NCI-H2171 treated with DMSO at 0.1 percent for 48 hours (cell line): ENCODE results near the gene ZNF615.
"Not testable (repeated sequence)": the region's sequence is repeated elsewhere in the genome, so short reads cannot be mapped to it uniquely, and the experiment has no call there.

ENCODE experiments used
- DNase-seq: peaks from one replicate; lab custom pipeline; 2025; lab: John Stamatoyannopoulos, UW

The ZNF615 gene

DNA sequence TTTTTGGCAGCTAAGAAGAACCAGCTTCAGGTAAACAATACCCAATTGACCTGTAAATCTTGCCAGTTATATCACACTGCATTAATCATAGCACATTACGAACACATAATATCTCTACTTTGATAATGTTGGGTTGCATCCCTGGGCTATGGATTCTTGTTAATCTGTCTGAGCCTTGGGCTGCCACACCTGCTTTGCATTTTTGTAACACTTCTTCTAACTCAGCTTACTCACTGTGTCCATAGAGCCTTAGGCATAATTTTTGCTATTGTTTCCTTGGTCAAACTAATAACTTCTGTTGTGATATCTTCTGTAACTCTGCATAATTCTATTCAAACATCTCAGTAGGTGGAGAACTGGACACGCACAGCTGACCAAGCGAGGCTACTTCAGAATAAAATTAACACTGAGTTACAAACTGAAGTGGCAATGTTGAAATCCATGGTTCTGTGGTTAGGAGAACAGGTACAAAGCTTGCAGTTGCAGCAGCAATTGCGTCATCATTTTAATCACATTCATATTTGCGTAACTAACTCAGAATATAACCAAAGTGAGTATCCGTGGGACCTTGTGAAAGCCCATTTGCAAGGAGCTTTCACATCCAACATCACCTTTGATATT lies 27.8 kb downstream of the ZNF615 start:
- DNase-seq, result no peak

DNA sequence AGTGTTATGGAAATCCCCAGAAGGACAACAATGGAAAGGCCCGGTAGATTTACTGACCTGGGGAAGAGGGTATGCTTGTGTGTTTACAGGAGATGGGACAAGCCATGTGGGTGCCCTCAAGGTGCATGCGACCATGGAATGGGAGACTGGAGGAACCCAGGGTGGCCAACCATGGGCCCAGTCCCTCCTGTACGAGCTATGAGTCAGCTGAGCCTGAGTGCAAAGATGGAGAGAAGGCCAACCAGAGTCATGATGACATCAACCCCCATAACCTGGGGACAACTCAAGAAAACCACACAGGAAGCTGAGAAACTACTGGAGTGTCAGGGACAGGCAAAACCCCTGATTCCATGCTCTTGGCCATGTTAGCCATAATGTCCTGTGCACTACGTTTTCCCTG lies 29.1 kb downstream of the ZNF615 start:
- no peak for DNase-seq

DNA sequence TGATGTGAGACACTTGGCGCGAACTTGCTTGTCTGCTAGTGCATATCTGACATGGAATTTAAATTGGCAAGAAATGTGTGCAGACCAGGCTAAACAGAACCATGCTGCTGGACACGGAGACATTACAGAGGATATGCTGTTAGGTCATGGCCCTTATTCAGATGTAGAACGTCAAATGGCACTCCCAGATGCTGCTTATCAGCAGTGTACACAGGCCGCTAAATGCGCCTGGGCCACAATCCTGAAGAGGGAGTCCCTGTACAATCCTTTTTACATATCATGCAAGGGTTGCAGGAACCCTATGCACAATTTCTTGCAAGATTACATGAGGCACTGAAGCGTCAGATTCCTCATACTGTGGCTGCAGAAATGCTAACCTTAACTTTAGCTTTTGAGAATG lies 30.7 kb downstream of the ZNF615 start:
- no peak for DNase-seq

- DNase-seq, result no peak
These were observed 31.2 kb downstream of the ZNF615 start for GRCh38 chr19:51976852-51977251.

DNA sequence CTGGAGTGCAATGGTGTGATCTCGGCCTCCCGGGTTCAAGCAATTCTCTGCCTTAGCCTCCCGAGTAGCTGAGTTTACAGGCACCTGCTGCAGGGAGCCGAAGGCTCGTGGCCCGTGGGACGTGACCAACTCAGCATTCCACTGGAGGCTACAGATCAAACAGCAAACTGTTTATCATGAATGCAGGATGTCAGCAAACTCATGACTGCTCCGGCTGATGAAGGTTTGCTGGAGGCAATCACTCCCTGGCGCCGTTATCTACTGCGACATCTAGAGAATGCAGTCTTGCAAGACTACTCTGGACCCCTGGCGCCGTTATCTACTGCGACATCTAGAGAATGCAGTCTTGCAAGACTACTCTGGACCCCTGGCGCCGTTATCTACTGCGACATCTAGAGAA lies 32.2 kb downstream of the ZNF615 start:
- not testable (repeated sequence) for DNase-seq

GRCh38 chr19:51971624-51972023 lies 36.4 kb downstream of the ZNF615 start:
- DNase-seq, result no peak

DNA sequence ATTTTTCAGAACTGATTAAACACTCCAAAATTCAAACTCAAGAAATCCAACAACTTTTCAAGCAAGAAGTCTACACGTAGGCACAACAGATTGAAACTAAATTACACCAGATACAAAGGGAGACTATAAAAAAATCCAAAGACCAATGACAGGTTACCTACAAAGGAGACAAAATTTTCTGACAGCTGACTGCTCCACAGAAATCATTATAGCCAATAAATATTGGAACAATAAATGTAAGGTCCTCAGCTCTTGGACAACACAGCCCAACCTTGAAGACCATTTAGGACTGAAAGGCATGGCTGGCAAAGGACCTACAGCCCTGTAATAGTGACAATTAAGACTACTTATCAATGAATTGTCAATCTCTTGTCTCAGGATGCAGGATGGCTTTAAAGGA lies 37.3 kb downstream of the ZNF615 start:
- no peak for DNase-seq

DNA sequence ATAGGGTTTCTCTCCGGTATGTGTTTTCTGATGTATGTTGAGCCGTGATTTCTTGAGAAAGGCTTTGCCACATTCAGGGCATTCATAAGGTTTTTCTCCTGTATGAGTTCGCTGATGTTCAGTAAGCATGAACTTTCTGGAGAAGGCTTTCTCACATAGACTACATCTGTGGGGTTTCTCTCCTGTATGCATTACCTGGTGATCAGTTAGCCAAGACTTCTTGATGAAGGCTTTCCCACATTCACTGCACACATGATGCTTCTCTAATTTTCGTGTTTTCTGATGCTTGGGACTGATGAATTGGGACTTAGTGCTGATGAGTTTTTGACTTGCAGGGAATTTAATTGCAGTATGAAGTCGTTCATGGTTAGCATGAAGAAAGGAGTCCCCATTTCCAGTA lies 42.4 kb downstream of the ZNF615 start:
- DNase-seq, result no peak

GRCh38 chr19:51960621-51961233 lies 47.3 kb downstream of the ZNF615 start:
- DNase-seq, result peak; percentile 3

DNA sequence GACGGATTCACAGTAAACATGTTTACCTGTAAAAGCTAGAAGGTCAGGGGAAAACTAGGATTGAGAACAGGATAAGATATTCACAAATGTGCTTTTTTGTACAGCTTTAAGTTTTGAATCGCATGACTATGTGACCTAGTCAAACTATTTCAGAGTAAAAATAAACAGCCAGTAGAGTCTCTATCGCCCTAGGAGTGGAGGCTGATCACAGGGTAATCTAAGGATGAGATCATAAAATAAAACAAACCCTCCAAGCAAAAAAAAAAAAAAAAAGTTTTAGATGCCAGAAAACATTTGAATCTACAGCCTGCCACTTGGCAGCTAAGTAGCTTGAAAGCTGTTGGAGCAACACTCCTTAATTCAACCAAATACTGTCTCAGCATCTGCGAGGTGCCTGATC lies 48.2 kb downstream of the ZNF615 start:
- no peak for DNase-seq

- not testable (repeated sequence) for DNase-seq
These were observed 50.2 kb downstream of the ZNF615 start for GRCh38 chr19:51957846-51958245.

- no peak for DNase-seq
These were observed 59.0 kb downstream of the ZNF615 start for GRCh38 chr19:51948975-51949374.

DNA sequence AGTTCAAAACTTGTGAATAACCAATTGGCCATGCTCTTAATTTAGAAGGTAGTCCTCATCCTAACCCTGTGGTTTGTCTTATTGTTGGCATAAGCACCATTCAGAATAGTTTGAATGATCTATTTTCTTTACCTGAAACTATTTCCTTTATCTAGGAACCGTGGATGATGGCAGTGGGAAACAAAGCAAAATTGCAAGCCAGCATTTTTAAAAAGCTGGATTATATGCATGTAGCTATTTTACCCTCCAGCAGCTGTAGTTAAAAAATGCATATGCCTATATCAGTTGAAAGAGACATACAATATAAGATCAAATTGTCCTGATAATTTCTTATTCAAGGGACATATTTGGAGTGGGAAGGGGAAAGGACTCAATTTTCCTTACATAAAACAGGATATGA lies 61.4 kb downstream of the ZNF615 start:
- no peak for DNase-seq

DNA sequence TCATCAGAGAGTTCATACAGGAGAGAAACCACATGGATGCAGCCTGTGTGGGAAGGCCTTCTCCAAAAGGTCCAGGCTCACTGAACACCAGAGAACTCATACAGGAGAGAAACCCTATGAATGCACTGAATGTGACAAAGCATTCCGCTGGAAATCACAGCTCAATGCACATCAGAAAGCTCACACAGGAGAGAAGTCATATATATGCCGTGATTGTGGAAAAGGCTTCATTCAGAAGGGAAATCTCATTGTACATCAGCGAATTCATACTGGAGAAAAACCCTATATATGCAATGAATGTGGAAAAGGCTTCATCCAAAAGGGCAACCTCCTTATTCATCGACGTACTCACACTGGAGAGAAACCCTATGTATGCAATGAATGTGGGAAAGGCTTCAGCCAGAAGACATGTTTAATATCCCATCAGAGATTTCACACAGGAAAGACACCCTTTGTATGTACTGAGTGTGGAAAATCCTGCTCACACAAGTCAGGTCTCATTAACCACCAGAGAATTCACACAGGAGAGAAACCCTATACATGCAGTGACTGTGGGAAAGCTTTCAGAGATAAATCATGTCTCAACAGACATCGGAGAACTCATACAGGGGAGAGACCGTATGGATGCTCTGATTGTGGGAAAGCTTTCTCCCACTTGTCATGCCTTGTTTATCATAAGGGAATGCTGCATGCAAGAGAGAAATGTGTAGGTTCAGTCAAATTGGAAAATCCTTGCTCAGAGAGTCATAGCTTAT lies 63.0 kb downstream of the ZNF615 start:
- DNase-seq, result no peak
